ENCODE measurements around the gene STS. TPM values are rescaled to one million over a fixed set of nuclear protein-coding genes. Genes with fewer than 3 reads are reported as not detected.

The STS gene
- total and polyA plus RNA-seq, 2 donors (not counting 3 experiments of a cell fraction or from before 2014, with no cell fraction given): 2.1 to 4.9 TPM

DNA sequence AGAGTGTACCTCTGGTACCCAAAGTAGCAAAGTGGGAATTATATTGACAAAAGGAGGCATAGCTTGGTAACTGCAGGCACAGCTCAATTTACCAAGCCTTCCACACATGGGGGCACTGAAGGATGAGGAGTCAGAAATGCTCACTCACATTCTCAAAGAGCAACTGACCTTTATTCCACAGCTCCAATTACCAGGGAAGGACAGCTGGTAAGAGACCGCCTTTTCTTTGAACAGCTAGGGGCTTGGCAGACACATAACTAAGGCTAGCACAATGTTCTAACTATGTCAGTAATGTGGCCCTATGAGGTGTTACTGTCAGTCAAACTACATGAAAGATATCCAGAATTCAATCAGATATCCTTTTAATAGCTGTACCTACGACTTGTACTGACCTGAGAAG lies 20.5 kb upstream of the STS start:
- intact Hi-C loops (cut with micrococcal nuclease) (no loop called here), dilution Hi-C loops (cut with MboI; ENCODE audit: extremely low pct_ligation_motif_present, low sequenced_read_pairs) (no loop called here)
- Histone ChIP-seq H3K4me3 (replicated peaks in 1 of 3; ENCODE audit: insufficient read depth in 1 of 3, low read depth in 1 of 3, low read length in 3 of 3) (no peak overlapping the region), H3K9me3 (replicated peaks; ENCODE audit: control insufficient read depth, insufficient read depth, low read length) (no peaks in the 10 kb centered on the region), H3K79me2 (ENCODE audit: control insufficient read depth, insufficient read depth, low read length) (peaks cover 39% of the 10 kb centered on the region), H3K9me1 (replicated peaks; ENCODE audit: control insufficient read depth, extremely low read depth, insufficient read depth, low read length) (no peaks in the 10 kb centered on the region), H2AFZ (ENCODE audit: low read depth, low read length) (no peak overlapping the region), H3K36me3 (ENCODE audit: control insufficient read depth in 2 of 2, extremely low read depth in 1 of 2, insufficient read depth in 2 of 2, low read length in 2 of 2) (no peaks in the 10 kb centered on the region), H4K20me1 (replicated peaks; ENCODE audit: control insufficient read depth, extremely low read depth, insufficient read depth, low read length) (no peaks in the 10 kb centered on the region), H3K27me3 (ENCODE audit: control insufficient read depth in 2 of 2, insufficient read depth in 2 of 2, low read length in 2 of 2) (no peaks in the 10 kb centered on the region), H3K4me1 (ENCODE audit: control insufficient read depth, extremely low read depth, insufficient read depth, low read length) (peaks cover 6% of the 10 kb centered on the region), H3K4me2 (ENCODE audit: insufficient read depth, low read length) (no peak overlapping the region), H3K27ac (ENCODE audit: insufficient read depth, low read depth, low read length) (no peak overlapping the region), H3K9ac (replicated peaks; ENCODE audit: extremely low read depth, insufficient read depth, low read length) (no peak overlapping the region)
- no TSS peak for BruUV-seq (replicated peaks)
- ChIA-PET POLR2A (no interaction called here), CTCF (no interaction called here)
- TF ChIP-seq, protein P1, sequence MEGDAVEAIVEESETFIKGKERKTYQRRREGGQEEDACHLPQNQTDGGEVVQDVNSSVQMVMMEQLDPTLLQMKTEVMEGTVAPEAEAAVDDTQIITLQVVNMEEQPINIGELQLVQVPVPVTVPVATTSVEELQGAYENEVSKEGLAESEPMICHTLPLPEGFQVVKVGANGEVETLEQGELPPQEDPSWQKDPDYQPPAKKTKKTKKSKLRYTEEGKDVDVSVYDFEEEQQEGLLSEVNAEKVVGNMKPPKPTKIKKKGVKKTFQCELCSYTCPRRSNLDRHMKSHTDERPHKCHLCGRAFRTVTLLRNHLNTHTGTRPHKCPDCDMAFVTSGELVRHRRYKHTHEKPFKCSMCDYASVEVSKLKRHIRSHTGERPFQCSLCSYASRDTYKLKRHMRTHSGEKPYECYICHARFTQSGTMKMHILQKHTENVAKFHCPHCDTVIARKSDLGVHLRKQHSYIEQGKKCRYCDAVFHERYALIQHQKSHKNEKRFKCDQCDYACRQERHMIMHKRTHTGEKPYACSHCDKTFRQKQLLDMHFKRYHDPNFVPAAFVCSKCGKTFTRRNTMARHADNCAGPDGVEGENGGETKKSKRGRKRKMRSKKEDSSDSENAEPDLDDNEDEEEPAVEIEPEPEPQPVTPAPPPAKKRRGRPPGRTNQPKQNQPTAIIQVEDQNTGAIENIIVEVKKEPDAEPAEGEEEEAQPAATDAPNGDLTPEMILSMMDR (IDR thresholded peaks at IDR 0.05; ENCODE audit: extremely low read depth in 1 of 2, insufficient read depth in 1 of 2, low read depth in 1 of 2, low read length in 2 of 2): no peak
- TF ChIP-seq EZH2 (IDR thresholded peaks at IDR 0.05; ENCODE audit: borderline replicate concordance, low read depth, low read length, severe bottlenecking): no peak
- no peak for TF ChIP-seq MYC (IDR thresholded peaks at IDR 0.05; ENCODE audit: low read depth, low read length)
- TF ChIP-seq POLR2A (IDR thresholded peaks at IDR 0.05; ENCODE audit: low read depth, low read length): no peak
- TF ChIP-seq, protein P2, sequence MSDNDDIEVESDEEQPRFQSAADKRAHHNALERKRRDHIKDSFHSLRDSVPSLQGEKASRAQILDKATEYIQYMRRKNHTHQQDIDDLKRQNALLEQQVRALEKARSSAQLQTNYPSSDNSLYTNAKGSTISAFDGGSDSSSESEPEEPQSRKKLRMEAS (IDR thresholded peaks at IDR 0.05; ENCODE audit: insufficient read depth, insufficient read length): no peak
- TF ChIP-seq GATA2 (IDR thresholded peaks at IDR 0.05; ENCODE audit: insufficient read depth, insufficient read length, low read depth, low read length): no peak
- TF ChIP-seq FOS (IDR thresholded peaks at IDR 0.05; ENCODE audit: borderline replicate concordance, insufficient read depth, low read length): no peak
- TF ChIP-seq JUN (IDR thresholded peaks at IDR 0.05; ENCODE audit: borderline replicate concordance, insufficient read depth, insufficient read length, low read depth): no peak
- no peak for TF ChIP-seq POLR2AphosphoS5 (IDR thresholded peaks at IDR 0.05; ENCODE audit: insufficient read depth, low read depth, low read length)
- FAIRE-seq (no peak), DNase-seq (ENCODE audit: low read depth, low spot score) (no peak)
